ENCODE measurements around the gene BDNF. TPM values are rescaled to one million over a fixed set of nuclear protein-coding genes. Genes with fewer than 3 reads are reported as not detected.
"Not testable (repeated sequence)": the region's sequence is repeated elsewhere in the genome, so short reads cannot be mapped to it uniquely, and the experiment has no call there.

The BDNF gene
- polyA plus RNA-seq, 3 donors: 1.5 to 1.9 (median 1.7) TPM

- DNase-seq: not testable (repeated sequence)
These were observed 71.2 kb downstream of the BDNF start for GRCh38 chr11:27629023-27629422.

GRCh38 chr11:27627979-27628378 is 72.3 kb downstream of the BDNF start:
- DNase-seq: no peak

- no peak for DNase-seq
These were observed 73.2 kb downstream of the BDNF start for GRCh38 chr11:27626938-27627586.

- DNase-seq: no peak
These were observed 73.9 kb downstream of the BDNF start for GRCh38 chr11:27626269-27626937.

- no peak for DNase-seq
These were observed 74.8 kb downstream of the BDNF start for GRCh38 chr11:27625347-27625912.

GRCh38 chr11:27623945-27624523 is 76.2 kb downstream of the BDNF start:
- DNase-seq: no peak

- no peak for DNase-seq
These were observed 77.5 kb downstream of the BDNF start for GRCh38 chr11:27622541-27623300.

- DNase-seq: no peak
These were observed 78.7 kb downstream of the BDNF start for GRCh38 chr11:27621405-27622161.

- DNase-seq: no peak
These were observed 80.4 kb downstream of the BDNF start for GRCh38 chr11:27619763-27620335.

GRCh38 chr11:27619039-27619574 is 81.1 kb downstream of the BDNF start:
- no peak for DNase-seq

GRCh38 chr11:27618281-27618915 is 81.9 kb downstream of the BDNF start:
- DNase-seq: no peak

GRCh38 chr11:27616711-27617110 is 83.5 kb downstream of the BDNF start:
- DNase-seq: no peak

GRCh38 chr11:27615833-27616232 is 84.4 kb downstream of the BDNF start:
- DNase-seq: no peak

GRCh38 chr11:27614092-27614491 is 86.2 kb downstream of the BDNF start:
- DNase-seq: no peak

GRCh38 chr11:27612932-27613880 is 87.0 kb downstream of the BDNF start:
- DNase-seq: no peak

- DNase-seq: no peak
These were observed 88.3 kb downstream of the BDNF start for GRCh38 chr11:27611947-27612455.

GRCh38 chr11:27611390-27611789 is 88.9 kb downstream of the BDNF start:
- DNase-seq: no peak

- DNase-seq: no peak
These were observed 89.3 kb downstream of the BDNF start for GRCh38 chr11:27610946-27611345.

- no peak for DNase-seq
These were observed 90.0 kb downstream of the BDNF start for GRCh38 chr11:27610280-27610679.

Data from renal pelvis (tissue), 4 donors.